Measurements from ENCODE around the gene CAMTA2. TPM values are rescaled to one million over a fixed set of nuclear protein-coding genes. Genes with fewer than 3 reads are reported as not detected.

Gene CAMTA2
- total RNA-seq, 1 donor from 2014 or later: 0.34 TPM

DNA sequence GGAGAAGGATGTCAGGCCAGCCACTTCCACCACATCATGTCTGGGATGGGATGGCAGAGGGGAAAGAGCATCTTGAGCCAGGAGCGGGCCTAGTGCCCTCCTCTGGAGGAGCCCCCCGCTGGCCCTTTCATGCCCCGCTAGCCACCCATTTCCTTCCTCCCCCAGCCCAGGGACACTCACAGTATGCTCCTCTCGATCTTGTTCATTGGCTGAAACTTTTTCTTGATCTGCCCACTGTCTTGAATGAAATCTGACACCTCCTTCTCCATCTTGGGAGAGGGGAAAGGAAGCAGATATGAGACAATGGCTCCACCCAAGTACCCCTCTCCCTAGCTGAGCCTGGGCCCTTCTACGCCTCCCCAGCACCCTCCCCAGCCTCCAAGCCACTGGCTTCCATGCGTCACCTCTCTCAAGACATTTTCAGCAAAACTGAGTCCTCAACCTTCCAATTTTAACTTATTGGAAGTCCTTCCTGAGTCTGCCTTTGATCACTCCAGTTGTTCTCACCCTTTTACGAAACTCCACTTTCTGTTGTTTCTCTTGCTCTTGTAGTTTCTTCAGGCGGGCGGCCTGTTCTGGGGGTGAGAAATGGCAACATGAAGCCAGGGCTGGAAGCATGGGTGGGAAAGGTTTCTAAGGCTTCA lies 27.1 kb downstream of the CAMTA2 start:
- no peak overlapping the region for H3K9ac ChIP-seq
- no peaks in the 10 kb centered on the region for H3K9me3 ChIP-seq (ENCODE audit: low read depth)
- H3K27ac Mint-ChIP-seq: no peak overlapping the region
- H3F3A ChIP-seq (ENCODE audit: low read depth): peaks cover 14% of the 10 kb centered on the region
- peak overlapping the region; percentile 20 for H3K27ac ChIP-seq
- H3K4me2 ChIP-seq: no peak overlapping the region
- H3K36me3 Mint-ChIP-seq: peaks cover 33% of the 10 kb centered on the region
- H2AFZ ChIP-seq (replicated peaks): no peak overlapping the region
- peaks cover 9% of the 10 kb centered on the region for H3K4me1 Mint-ChIP-seq
- TF ChIP-seq, protein P1, sequence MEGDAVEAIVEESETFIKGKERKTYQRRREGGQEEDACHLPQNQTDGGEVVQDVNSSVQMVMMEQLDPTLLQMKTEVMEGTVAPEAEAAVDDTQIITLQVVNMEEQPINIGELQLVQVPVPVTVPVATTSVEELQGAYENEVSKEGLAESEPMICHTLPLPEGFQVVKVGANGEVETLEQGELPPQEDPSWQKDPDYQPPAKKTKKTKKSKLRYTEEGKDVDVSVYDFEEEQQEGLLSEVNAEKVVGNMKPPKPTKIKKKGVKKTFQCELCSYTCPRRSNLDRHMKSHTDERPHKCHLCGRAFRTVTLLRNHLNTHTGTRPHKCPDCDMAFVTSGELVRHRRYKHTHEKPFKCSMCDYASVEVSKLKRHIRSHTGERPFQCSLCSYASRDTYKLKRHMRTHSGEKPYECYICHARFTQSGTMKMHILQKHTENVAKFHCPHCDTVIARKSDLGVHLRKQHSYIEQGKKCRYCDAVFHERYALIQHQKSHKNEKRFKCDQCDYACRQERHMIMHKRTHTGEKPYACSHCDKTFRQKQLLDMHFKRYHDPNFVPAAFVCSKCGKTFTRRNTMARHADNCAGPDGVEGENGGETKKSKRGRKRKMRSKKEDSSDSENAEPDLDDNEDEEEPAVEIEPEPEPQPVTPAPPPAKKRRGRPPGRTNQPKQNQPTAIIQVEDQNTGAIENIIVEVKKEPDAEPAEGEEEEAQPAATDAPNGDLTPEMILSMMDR (IDR thresholded peaks at IDR 0.05): no peak
- no peak for TF ChIP-seq EZH2phosphoT487 (IDR thresholded peaks at IDR 0.05)
- TF ChIP-seq EZH2 (IDR thresholded peaks at IDR 0.05): no peak
- H3K4me3 ChIP-seq: no peak overlapping the region
- peaks cover 5% of the 10 kb centered on the region for H3K27me3 Mint-ChIP-seq (ENCODE audit: insufficient read depth, low read depth)
- H3K36me3 ChIP-seq: no peaks in the 10 kb centered on the region
- H4K20me1 ChIP-seq (ENCODE audit: low read depth): no peaks in the 10 kb centered on the region
- no peak for DNase-seq (ENCODE audit: low spot score)
- no peak overlapping the region for H3K4me3 Mint-ChIP-seq
- H3K9me3 Mint-ChIP-seq: peaks cover 3% of the 10 kb centered on the region
- H3K27me3 ChIP-seq: no peaks in the 10 kb centered on the region
- H3K79me2 ChIP-seq (ENCODE audit: low read depth): peaks cover 10% of the 10 kb centered on the region
- H3K4me1 ChIP-seq: peaks cover 6% of the 10 kb centered on the region

DNA sequence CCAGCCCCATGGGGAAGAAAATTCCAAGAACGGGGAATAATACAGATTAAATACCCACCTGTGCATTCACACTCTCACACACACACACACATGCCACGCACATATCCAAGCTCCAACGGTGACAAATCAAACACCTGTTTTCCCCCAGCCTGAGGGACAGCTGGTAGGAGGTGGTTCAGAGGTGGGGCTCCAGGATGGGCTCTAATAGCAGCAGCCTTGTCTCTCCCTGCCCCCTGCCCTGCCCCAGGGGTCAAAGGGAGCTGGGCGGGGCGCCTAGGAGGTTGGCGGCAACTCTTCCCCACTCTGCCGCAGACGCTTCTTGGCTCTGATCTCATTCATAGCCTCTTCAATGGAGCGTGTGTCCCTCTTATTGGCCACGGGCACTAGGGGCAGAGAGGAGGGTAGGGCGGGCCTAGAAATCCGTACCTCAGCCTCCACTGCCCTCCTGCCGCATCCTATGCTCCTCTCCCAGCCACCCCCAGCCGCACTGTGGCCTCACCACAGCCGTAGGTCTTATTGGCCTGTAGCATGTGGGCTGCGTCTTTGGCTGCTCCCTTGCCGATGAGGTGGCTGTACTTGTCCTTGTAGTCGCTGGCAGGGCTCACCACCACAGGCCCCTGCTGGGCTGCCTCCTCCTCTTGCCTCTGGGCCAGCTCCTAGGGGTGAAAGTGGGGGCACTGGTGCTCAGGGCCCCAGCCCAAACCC lies 28.1 kb downstream of the CAMTA2 start:
- TF ChIP-seq, protein P1 (IDR thresholded peaks at IDR 0.05): no peak
- TF ChIP-seq EZH2 (IDR thresholded peaks at IDR 0.05) (no peak), EZH2phosphoT487 (IDR thresholded peaks at IDR 0.05) (no peak)
- no peak for DNase-seq (ENCODE audit: low spot score)
- no peak overlapping the region for H3K27ac ChIP-seq
- no peak overlapping the region for H2AFZ ChIP-seq (replicated peaks)
- no peak overlapping the region for H3K4me2 ChIP-seq
- H3K9me3 ChIP-seq (ENCODE audit: low read depth): no peaks in the 10 kb centered on the region
- H3F3A ChIP-seq (ENCODE audit: low read depth): peaks cover 14% of the 10 kb centered on the region
- Mint-ChIP-seq H3K27me3 (ENCODE audit: insufficient read depth, low read depth) (peaks cover 3% of the 10 kb centered on the region), H3K36me3 (peaks cover 29% of the 10 kb centered on the region), H3K9me3 (no peaks in the 10 kb centered on the region), H3K4me1 (peaks cover 6% of the 10 kb centered on the region), H3K4me3 (no peak overlapping the region), H3K27ac (no peak overlapping the region)
- no peaks in the 10 kb centered on the region for H3K27me3 ChIP-seq
- H3K4me3 ChIP-seq: no peak overlapping the region
- no peaks in the 10 kb centered on the region for H3K36me3 ChIP-seq
- peaks cover under 1% of the 10 kb centered on the region for H3K79me2 ChIP-seq (ENCODE audit: low read depth)
- H4K20me1 ChIP-seq (ENCODE audit: low read depth): no peaks in the 10 kb centered on the region
- H3K9ac ChIP-seq: no peak overlapping the region
- H3K4me1 ChIP-seq: peaks cover 6% of the 10 kb centered on the region

DNA sequence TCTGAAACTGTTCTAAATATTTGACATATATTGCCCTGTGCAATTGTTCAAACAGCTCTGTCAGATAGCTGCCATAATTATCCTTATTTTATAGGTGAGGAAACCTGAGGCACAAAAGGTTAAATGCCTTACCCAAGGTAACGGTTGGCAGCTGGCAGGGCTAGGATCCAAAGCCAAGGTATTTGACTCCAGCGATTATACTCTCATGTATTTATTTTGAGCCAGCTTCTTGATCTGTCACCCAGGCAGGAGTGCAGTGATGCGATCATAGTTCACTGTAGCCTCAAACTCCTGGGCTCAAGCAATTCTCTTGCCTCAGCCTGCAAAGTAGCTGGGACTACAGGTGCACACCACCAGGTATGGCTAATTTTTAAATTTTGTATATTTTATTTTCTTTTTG lies 29.4 kb downstream of the CAMTA2 start:
- Histone ChIP-seq H3K4me3 (no peak overlapping the region), H3K36me3 (no peaks in the 10 kb centered on the region), H3F3A (ENCODE audit: low read depth) (peaks cover 14% of the 10 kb centered on the region), H3K79me2 (ENCODE audit: low read depth) (no peaks in the 10 kb centered on the region), H4K20me1 (ENCODE audit: low read depth) (no peaks in the 10 kb centered on the region), H3K9me3 (ENCODE audit: low read depth) (no peaks in the 10 kb centered on the region), H3K4me1 (peaks cover 6% of the 10 kb centered on the region), H2AFZ (replicated peaks) (no peak overlapping the region), H3K4me2 (no peak overlapping the region), H3K27ac (no peak overlapping the region), H3K27me3 (no peaks in the 10 kb centered on the region), H3K9ac (no peak overlapping the region)
- peaks cover 3% of the 10 kb centered on the region for H3K27me3 Mint-ChIP-seq (ENCODE audit: insufficient read depth, low read depth)
- no peaks in the 10 kb centered on the region for H3K9me3 Mint-ChIP-seq
- TF ChIP-seq, protein P1 (IDR thresholded peaks at IDR 0.05): no peak
- TF ChIP-seq EZH2phosphoT487 (IDR thresholded peaks at IDR 0.05): no peak
- TF ChIP-seq EZH2 (IDR thresholded peaks at IDR 0.05): no peak
- no peak overlapping the region for H3K4me3 Mint-ChIP-seq
- no peak overlapping the region for H3K27ac Mint-ChIP-seq
- no peak for DNase-seq (ENCODE audit: low spot score)
- peaks cover 12% of the 10 kb centered on the region for H3K4me1 Mint-ChIP-seq
- peaks cover 29% of the 10 kb centered on the region for H3K36me3 Mint-ChIP-seq

Data from neural progenitor cell (in vitro differentiated cells).